DOHH2 (cell line): ENCODE measurements around the gene SLC27A1.

Source experiments
- CTCF ChIP-seq: fragments of 200-600 bp; sonication (generic); IDR thresholded peaks from one replicate; pipeline ENCODE4 v1.5.1; 2014; ENCODE audit warnings: antibody characterized with exemption, mild to moderate bottlenecking, low read depth, low read length; ENCODE audit not compliant: poor library complexity, severe bottlenecking
- EZH2phosphoT487 ChIP-seq: fragments of 200-600 bp; sonication (generic); IDR thresholded peaks from 2 replicates; pipeline ENCODE4 v1.6.1; 2017; ENCODE audit warnings: borderline replicate concordance, mild to moderate bottlenecking, antibody characterized with exemption, low read length, moderate library complexity, mixed read lengths

- TF ChIP-seq CTCF (no peak), EZH2phosphoT487 (no peak)
Measured at GRCh38 chr19:17525141-17525540, 54.8 kb downstream of the SLC27A1 start.
